ENCODE data around the gene MYH9.

MYH9 gene

DNA sequence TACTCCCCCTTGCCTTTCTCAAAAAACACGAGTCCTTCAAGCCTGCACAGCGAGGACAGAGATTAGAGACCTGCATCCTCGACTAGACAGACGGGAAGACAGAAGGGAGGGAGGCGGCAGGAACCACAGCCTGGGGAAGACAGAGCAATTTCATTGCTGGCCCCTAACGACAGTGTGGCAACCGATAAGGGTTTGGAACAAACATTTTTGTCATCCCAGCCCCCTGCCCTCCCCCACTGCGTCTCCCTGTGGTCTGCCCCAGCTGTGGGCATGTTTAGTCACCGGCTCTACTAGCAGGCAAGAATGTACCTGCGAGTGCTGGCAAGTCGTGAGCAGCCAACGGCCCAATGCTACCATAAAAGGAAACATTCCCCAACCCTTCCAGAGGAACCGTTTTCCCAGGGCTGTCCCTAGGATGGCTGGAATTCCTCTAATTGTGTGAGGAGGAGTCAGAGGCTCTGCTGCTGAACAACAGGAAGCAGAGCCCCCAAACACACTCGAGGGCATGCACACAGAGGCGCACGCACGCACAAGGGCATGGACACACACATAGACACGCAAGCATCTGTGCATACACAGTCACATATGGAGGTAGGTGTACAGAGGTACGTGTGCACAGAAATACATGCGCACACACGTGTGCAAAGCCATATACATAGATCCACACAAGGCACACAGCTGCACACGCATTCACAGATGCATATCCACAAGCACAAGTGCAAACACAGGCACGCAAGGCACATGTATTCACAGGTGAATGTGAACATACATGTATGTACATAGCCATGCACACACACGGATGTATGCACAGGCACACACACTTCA is 58.3 kb downstream of the MYH9 start:
- no peak for DNase-seq

DNA sequence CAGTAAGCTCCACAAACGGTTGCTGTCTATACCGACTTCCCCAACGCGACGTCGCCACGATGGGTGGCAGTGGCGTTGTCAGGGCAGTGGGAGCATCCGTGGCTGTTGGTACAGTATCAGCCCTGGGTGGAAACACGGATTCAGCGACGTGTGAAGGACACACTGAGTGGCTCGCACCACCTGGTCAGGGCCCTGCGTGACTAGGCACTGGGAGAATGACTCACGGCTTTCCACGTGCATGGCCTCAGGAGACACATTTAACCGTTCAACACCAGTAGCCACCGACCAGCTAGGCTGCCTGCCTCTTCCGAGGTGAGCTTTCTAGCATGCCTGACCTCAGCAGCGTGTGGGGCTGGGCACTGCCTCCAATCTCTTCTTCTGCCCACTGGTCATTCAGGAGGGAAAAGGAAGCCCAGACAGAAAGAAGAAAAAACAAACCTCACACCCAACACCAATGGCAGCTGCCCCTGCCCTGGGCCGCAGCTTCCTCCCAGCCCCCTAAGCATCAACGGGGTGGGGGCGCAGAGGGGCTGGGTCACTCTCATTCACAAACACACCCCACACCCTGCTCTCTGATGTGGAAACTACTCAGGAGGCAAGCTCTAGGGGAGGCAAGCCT is 59.0 kb downstream of the MYH9 start:
- no peak for DNase-seq

DNA sequence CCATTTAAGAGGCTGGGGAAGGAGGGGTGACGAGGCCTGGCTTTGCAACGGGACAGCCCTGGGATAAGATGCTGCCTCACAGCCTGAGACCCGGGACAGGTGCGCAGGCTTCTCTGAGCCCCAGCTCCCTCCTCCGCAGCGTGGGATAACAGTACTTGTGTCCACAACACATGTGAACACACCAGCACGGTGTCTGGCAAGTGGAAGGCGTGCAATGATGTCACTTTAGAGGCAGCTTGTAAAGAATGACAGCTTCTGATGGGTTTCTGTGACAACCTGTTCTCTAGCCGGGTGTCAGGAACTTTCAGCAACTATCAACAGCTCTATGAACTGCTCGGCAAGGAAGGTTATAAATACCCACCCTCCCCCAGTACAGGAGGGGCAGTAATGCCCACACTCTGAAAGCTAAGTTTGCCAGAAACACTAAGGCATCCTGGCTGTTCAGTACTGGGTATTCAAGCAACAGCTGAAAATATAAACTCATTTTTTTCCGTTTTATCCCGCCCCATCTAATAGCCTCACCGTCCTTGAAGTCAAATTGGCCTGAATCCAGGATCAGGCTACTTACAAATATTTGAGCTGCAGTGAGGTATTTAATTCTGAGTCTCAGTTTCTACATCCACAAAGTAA is 59.7 kb downstream of the MYH9 start:
- DNase-seq: no peak

DNA sequence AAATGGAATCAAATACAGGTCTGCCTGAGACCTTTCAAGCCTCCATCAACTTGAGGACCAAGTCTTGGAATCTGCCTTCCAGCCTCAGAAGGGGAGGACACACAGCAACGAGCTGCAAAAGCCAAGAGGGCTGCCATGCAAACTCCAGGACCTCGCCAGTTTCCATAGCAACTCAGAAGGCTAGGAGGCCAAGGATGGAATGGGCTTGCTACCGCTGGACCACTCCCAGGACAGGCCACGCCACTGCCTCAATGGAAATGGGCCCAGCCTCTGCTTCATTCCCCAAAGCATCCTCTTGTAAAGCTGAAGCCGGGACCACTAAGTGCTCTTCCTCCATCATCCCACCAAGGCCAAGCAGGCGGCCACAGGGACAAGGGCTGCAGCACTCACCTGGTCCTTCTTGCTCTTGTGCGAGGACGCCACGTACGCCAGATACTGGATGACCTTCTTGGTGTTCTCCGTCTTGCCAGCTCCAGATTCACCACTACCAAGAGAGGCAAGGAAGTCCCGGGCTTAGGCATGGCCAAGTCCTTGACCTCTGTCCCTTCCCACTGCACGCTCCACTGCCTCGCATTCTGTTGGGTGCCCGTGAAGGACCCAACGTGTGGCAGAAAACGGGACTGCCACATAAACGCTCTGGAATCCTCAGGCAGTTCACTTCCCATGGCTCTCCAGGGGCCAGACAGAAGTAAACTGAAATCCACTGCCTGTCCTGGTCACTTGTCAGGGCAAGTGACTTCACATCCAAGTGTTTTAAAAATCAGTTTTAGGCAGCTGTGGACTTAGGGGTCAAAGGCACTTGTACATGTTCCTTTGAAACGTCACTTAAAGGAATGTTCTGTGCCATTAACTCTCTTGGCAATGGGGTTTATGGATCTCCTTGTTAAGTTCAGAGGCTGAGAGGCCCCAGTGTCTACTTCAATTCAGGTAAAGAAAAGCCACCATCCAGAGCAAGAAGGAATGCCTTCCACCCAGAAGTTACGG is 61.3 kb downstream of the MYH9 start:
- DNase-seq: no peak

DNA sequence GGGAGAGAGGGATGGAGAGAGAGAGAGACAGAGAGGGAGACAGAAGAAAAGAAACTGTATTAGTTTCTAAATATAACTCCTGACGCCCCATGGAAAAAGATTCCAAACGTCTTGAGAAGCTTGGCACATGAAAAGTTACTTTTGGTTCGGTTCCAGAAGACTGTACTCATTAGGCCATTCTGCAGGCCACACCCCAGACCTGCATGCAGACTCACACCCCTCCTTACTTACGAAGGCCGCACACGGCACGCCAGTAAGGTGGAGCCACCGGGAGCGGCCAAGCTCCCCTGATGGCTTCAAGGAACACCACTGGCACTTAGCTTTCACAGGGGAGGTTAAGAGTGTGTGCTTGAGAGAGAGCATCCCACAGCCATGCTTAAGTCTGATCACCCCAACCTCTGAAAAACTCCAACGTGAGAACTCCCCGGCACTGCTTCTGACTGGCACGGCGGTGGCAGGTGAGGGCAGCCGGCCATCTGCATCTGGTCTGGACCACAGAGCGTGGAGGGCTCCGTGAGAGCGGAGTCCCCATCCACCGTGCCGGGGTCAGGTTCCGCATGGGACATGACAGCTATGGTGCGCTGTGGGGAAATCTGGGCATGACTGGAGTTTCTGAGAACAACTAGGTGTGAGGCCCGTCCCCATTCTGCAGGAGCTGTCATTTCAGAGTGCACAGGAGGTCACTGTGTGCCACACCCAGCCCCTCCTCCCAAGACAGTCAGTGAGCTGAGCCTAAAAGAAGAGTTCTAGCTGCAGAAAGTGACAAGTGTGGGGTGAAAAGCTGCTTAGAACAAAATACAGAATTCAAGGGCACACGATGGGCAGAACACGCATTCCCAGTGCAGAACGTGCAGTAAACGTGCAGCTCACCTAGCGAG is 62.4 kb downstream of the MYH9 start:
- no peak for DNase-seq

DNA sequence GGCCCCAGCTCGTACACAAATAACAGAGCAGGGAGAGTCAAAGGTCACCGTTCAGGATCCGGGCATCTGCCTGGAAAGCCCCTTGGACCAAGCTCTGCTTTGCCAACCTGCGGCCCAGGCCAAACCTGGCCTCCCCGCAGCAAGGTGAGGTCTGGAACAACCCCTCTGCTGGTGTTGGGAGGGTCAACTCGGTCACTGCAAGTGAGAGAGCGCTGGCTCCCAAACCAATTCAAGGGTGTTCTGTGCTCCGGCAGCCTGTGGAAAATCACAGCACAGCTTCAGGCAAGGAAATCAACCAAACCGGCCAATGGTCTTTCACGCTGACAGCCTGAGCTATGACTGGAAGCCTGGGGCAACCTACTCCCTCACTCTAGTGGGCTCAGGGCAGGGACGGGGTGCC is 63.4 kb downstream of the MYH9 start:
- DNase-seq: no peak

DNA sequence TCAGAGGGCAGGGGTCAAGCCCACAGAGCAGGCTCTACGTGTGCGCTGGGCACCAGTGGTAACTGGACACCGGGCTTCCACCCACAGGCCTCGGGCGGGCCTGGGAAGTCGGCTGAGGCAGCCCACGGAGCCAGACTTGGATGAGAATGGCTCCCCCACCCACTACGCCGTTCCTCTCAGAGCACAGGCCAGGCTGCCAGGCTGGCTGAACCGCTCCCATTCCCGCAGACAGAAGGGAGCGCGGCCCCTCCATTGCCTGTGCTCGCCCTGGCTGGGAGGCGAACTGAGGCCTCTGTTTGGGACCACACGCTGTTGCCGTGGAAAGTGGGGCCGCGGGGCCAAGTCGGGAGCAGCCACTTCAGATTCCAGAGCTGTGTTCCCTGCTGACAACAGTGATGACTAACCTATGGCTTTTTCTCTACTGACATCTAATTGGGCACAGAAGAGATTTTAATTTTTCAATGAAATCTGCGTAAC is 63.9 kb downstream of the MYH9 start:
- no peak for DNase-seq

DNA sequence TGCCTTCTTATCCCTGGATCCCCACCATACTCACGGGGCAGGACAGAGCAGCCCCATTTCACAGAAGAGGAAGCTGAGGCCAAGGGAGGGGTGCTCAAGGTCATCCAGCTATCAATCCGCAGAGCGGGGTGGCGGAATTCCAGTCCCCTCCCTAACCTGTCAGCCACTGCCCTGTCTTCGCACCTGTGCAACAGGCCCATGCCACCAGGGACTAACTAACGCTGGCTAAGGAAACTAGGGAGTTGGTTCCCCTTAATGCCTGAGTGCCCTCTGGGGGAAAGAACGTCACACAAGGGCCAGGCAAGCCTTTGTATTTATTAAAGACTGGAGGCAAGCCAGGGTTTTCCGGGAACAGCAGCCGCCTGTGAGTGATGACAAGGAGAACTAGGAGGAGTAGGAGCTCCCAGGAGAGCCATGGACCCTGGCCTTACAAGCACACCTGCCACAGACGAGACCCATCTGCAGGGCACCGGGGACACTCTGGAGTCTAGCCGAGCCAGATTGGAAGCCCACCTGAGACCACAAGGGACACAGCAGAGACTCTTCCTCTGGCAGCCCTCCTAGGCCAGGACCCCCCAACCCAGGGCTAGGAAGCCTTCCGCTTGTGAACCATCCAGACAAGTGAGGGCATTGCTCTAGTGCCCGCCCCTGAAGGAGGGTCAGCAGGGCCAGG is 64.4 kb downstream of the MYH9 start:
- no peak for DNase-seq

DNA sequence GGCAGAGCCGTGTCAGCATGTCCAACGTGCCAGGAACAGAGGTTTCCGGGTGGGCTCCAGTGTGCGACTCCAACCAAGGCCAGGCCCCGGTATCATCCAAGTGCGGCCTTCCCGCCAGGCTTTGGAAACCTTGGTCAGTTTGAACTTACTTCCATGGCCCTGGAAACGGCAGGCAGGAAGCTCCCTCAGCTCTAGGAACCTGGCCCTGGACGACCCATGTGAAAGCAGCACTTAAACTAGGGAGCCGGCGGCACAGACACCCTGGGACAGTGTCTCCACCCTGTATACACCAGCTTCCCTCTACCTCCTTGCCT is 65.2 kb downstream of the MYH9 start:
- DNase-seq: no peak

DNA sequence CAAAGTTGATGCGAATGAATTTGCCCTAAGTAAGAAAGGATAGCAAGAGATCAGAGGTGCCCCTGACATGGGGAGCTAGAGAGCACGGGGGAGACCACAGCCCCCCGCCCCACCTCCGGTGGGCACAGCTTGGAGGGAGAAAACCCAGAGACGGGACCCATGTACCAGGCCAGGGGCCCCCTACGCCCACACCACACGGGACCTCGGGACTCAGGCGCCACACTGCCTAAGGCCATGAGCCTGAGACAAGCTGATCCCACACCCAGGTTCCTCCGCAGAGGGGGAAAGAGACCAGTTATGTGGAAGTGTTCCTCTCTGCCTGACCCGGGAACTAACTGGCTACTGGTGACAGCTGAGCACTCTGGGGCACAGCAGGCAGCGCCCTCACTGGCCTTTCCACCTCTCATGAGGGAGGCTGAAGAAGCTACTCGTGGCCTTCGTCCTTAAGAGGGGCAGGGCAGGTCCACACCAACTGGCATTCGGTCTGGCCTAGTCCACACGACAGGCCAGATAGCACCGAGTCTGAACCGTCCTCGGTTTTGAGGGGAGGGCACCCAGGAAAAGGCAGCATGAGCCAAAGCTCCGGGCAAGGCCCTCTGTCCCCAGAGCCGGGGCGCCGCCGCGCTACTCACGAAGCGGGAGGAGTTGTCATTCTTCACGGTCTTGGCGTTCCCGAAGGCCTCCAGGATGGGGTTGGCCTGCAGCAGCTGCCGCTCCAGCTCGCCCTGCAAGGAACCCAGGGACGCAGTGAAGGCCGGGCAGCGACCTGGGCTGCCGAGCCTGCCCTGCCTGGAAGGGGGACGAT is 65.8 kb downstream of the MYH9 start:
- no peak for DNase-seq

DNA sequence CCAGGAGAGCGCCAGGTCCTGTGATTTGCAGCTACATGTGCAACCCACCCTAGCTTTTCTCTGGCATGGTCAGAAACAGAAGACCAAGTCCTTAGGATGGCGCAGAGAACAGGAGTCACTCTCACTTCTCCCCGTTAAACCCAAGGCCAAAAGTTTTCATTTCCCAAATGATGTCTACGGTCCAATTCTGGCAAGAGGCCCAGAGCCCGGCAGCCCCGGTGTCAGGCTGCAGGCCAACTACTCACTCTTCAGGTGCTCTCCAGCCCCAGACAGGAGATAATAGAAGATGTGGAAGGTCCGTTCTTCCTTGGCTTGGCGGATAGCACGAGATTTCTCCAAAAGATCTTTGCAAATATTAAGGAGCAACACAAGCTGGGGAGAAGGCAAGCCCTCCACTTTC is 67.2 kb downstream of the MYH9 start:
- no peak for DNase-seq

DNA sequence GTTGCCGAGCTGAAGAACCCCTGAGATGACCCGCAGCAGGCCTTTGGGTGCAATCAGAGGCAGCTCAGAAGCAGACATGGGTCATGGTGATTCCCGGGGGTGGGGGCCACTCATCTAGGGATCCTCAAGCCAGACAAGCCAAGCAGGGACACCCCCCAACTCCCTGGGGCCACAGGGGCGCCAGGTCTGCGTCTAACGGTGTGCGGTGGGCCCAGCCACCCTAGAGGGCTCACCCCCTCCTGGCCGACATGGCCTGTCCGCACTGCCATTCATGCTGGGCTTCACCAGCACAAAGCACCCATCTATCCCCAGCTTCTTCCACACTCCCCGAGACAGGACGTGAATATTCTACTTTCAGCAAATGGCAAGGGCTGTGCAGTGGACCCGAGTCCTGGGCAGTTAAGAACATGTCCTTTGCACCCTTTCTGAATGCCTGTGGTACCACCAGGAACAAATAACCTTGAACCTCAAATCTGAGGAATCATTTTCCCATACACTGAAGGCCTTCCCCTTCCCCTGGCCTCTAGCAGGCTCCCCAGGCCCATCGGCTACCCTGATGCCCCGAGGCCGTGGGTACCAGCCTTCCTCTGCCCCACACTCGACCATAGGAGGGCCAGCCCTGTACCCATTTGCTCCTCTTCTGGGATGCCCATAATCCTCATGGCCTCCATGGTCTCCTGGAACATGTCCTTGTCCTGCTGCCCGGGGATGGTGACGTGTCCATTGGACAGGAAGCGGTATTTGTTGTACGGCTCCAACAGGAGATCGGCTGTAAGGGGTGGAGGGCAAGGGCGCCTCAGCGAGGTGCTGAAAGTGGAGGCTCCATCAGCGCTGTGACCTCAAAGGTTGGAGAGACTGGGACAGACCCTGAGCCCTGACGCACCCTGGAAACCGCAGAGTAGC is 67.9 kb downstream of the MYH9 start:
- no peak for DNase-seq

DNA sequence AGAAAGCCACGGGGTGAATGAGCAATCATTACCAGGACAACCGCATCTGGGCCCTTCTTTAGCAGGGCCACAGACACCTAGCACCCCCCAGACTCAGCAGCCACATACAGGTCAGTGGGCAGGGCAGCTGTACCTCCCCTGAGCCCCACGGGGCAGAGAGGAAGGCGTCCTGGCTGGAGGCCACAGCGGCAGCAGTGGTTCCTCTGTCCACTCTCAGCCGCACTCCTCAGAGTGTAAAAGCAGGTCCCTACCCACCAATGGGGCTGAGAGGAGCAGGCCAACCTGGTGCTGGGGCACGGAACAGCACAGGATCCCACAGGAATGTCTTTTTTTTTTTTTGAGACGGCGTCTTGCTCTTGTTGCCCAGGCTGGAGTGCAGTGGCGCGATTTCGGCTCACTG is 69.3 kb downstream of the MYH9 start:
- no peak for DNase-seq

DNA sequence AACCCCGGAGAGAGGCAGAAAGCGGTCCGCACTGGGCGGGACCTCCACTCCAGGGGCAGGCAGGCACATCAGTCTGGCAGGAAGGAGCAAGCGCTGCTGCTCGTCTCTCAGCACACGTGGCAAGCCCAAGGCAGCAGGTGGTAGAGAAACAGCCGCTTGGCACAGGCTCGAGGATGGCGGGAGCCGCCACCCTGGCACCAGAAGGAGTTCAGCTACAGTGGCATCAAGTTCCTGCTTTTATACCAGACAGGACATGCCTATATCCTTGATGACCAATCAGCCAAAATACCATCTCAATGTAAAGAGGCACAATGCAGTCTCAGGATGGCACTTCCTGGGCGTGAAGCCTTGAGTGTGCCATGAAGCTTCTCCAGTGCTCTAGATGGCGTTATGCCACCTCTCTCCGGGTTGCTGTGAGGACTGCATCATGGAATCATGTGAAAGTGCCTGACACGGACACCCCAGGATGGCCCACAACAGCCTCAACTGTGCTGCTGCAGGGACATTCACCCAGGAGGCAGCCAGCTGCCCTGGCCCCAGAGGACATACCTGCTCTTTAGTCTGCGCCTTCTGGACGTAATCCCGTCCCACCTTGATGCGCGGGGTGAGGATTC is 70.0 kb downstream of the MYH9 start:
- DNase-seq: no peak

DNA sequence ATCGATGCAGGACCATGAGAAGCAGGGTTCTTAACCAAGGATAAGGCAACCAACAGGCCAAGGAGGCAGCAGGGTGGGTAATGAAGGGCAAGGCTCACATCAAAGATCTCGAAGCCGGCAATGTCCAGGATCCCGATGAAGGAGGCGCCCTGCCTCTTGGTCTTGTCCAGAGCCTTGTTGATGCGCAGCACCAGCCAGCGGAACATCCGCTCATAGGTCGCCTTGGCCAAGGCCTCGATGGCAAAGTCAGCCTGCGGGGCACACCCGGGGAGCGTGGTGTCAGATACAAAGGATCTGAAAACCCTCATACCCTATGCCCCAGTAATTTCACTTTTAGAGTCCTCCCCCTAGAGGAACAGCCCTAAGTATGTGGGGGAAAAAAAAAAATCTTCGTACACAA is 71.3 kb downstream of the MYH9 start:
- no peak for DNase-seq

DNA sequence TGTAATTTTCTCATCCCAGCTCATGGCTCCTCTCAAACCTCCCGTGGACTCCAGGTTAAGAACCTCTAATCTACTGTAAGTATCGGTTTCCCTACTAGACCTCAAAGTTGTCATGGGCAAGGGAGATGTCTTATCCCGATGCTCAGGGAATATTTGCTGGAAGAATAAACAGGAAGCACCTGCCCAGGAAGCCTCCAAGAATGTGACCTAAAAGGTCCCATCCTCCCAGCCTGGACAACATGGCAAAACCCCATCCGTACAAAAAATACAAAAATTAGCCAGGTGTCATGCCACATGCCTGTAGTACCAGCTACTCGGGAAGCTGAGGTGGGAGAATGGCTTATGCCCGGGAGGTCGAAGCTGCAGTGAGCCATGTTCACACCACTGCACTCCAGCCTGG is 72.4 kb downstream of the MYH9 start:
- no peak for DNase-seq

DNA sequence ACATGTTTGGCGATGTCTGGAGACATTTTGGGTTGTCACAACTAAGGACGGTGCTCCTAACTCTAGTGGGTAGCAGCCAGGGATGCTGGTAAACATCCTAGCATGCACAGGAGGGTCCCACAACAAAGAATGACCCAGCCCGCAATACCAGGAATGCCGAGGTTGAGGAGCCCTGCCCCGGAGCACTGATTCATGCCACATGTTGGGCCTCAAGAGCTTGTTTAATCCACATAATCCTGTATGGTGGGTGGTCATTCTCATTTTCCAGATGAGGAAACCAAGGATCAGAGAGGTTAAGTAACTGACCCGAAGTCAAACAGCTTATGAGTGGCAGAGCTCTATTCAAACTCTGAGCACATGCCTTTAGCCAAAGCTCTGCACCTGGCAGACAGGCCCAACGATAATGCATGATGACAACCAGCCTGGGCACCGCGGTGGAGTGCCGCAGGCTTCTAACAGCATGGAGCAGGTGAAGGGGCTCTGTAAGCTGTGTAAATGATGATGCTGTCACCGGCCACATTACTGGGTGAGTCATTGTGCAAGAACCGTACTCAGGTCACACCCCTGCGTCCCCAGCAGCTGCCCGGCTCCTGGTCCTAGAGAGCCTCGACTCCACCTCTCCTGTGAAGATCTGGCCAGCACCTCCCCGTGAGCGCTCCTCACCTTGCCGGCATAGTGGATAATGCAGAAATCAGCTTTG is 76.2 kb downstream of the MYH9 start:
- no peak for DNase-seq

DNA sequence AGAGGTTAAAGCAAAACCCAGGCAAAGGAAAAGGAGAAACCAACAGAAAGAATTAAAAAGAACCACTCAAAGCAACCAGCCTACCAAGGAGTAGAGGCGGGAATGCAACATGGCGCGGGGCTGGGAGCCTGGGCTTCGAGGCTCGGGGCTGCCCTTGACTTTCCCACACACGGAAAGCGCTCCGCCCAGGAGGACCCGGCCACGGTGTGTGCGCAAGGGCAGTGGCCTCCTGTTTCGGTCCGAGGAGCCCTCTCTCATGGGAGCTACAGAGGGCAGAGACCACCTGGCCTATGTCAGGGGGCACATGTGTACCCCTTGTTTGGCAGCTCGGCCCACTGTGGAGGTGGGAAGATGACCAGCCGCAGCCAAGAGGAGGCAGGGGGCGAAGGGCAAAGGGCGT is 78.9 kb downstream of the MYH9 start:
- DNase-seq: no peak
